CD4-positive, CD25-positive, alpha-beta regulatory T cell (primary cell): Measurements from ENCODE around the gene MYL5. TPM values are rescaled to one million over a fixed set of nuclear protein-coding genes. Genes with fewer than 3 reads are reported as not detected.

Source experiments
- ATAC-seq, 2 donors: fragments of 150-1000 bp; cut with Tn5 transposase; one replicate each; pipeline ENCODE4 v1.10.0; 2021; ENCODE audit warnings: low read depth in 2 of 2, moderate number of reproducible peaks in 2 of 2, moderate library complexity in 1 of 2
- DNase-seq, 3 donors: peaks; one replicate each; pipeline versions ENCODE4 v3.0.0 to v3.0.0-alpha.2; 2012 to 2022; ENCODE audit warnings: mixed read lengths in 1 of 3
- H3K27ac ChIP-seq: one replicate; pipeline ENCODE4 v1.7.0; 2013; ENCODE audit warnings: mild to moderate bottlenecking, low read length; ENCODE audit not compliant: insufficient read depth, poor library complexity, severe bottlenecking
- H3K27me3 ChIP-seq: one replicate; pipeline ENCODE4 v1.7.0; 2013; ENCODE audit warnings: low read length; ENCODE audit not compliant: control insufficient read depth, insufficient read depth
- H3K36me3 ChIP-seq: one replicate; pipeline ENCODE4 v1.7.0; 2013; ENCODE audit warnings: mild to moderate bottlenecking, low read length, moderate library complexity; ENCODE audit not compliant: control insufficient read depth, insufficient read depth
- H3K4me1 ChIP-seq: 2 replicates; pipeline ENCODE4 v1.7.0; 2013; ENCODE audit warnings: mild to moderate bottlenecking, low read length; ENCODE audit not compliant: insufficient read depth, control insufficient read depth, poor library complexity, severe bottlenecking
- H3K4me3 ChIP-seq: one replicate; pipeline ENCODE4 v1.7.0; 2013; ENCODE audit warnings: low read depth, mild to moderate bottlenecking, low read length, moderate library complexity
- H3K9me3 ChIP-seq, 2 experiments: 1 replicate in 1 of 2; 2 replicates in 1 of 2; pipeline ENCODE4 v1.7.0; 2013; ENCODE audit warnings: low read length in 2 of 2, mild to moderate bottlenecking in 1 of 2, moderate library complexity in 1 of 2; ENCODE audit not compliant: control insufficient read depth in 2 of 2
- H3K27ac Mint-ChIP-seq, 3 donors: one replicate each; pipeline ENCODE4 v1.8.0; 2020 to 2022; ENCODE audit warnings: mild to moderate bottlenecking in 3 of 3, mixed read lengths in 3 of 3, moderate library complexity in 2 of 3
- H3K27me3 Mint-ChIP-seq: one replicate; pipeline ENCODE4 v1.8.0; 2022; ENCODE audit warnings: mild to moderate bottlenecking, mixed read lengths
- H3K36me3 Mint-ChIP-seq: one replicate; pipeline ENCODE4 v1.8.0; 2020; ENCODE audit warnings: mixed read lengths
- H3K4me1 Mint-ChIP-seq, 4 donors: one replicate each; pipeline ENCODE4 v1.8.0; 2020 to 2022; ENCODE audit warnings: mixed read lengths in 4 of 4, mild to moderate bottlenecking in 1 of 4
- H3K4me3 Mint-ChIP-seq, 4 donors: one replicate each; pipeline ENCODE4 v1.8.0; 2020 to 2022; ENCODE audit warnings: mild to moderate bottlenecking in 4 of 4, mixed read lengths in 4 of 4, moderate library complexity in 3 of 4
- H3K9me3 Mint-ChIP-seq, 7 donors: one replicate each; pipeline ENCODE4 v1.8.0; 2020 to 2022; ENCODE audit warnings: mixed read lengths in 7 of 7, mild to moderate bottlenecking in 3 of 7, moderate library complexity in 2 of 7
- polyA plus RNA-seq, 4 donors: library from polyadenylated mRNA; unstranded; fragments of 300-500 nt; fragmentation: Illumina TruSeq; gene quantifications; one replicate each; pipeline ENCODE4 v1.2.3, GENCODE V29; 2021
- total RNA-seq: library from RNA; stranded (reverse); gene quantifications from one replicate; pipeline ENCODE4 v1.2.3, GENCODE V29; 2022

The MYL5 gene
- total and polyA plus RNA-seq, 5 donors from 2014 or later, result 3.3 to 13.9 (median 4.7) TPM

DNA sequence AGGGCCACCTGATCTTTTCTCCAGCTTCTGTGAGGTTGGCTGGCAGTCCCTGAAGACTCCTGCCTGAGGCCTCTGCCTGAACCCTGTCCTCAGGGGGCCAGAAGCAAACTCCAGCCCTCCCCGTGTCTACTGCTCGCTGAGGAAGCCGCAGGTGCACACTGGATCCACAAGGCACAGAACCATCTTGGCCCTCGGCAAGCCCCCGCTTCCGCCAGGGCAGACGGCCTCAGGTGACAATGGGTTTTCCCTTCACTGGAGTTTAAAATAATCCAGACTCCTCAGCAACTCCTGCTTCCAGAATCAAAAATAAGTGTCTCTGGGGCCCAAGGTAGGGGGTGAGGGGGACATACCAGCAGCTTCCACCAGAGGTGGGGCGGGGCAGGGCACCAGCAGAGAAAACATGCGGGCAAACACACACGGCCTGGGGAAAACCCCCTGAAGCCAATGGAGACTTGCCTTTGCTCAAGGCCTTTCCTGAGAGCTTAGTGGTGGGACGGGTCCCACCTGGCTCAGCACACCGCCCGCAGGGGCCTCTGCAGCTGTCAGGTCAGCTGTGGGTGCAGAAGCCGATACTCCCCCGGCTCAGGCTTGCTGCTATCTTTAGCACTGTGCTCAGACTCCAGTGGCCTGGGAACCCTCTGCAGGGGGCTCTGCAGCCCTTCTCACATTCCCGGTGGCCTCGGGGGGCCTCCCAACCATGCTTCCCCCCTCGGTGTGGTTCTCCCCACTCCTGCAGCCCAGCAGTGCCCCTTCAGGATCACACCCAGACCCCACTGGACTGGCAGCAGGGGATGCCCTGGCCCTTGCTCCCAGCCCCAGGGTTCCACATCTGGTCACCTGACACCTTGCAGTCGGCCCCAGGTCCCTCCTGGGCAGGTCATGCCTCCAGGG, 1.9 kb downstream of the MYL5 start:
- Histone ChIP-seq H3K9me3 (no peaks in the 10 kb centered on the region), H3K27me3 (no peaks in the 10 kb centered on the region), H3K27ac (no peak overlapping the region), H3K36me3 (peaks cover 14% of the 10 kb centered on the region), H3K4me3 (no peak overlapping the region), H3K4me1 (peaks cover 33% of the 10 kb centered on the region)
- H3K27ac Mint-ChIP-seq, result peak overlapping the region in 1 of 3 donors; percentile 32
- no peak for ATAC-seq
- H3K36me3 Mint-ChIP-seq, result peaks cover 4% of the 10 kb centered on the region
- peak overlapping the region; percentile 88 to 97 (median 90) for H3K4me3 Mint-ChIP-seq
- H3K4me1 Mint-ChIP-seq, result peaks cover 0 to 25% (median 0%) of the 10 kb centered on the region in 4 donors
- no peak for DNase-seq
- peaks cover 6% of the 10 kb centered on the region for H3K27me3 Mint-ChIP-seq
- no peaks in the 10 kb centered on the region for H3K9me3 Mint-ChIP-seq

DNA sequence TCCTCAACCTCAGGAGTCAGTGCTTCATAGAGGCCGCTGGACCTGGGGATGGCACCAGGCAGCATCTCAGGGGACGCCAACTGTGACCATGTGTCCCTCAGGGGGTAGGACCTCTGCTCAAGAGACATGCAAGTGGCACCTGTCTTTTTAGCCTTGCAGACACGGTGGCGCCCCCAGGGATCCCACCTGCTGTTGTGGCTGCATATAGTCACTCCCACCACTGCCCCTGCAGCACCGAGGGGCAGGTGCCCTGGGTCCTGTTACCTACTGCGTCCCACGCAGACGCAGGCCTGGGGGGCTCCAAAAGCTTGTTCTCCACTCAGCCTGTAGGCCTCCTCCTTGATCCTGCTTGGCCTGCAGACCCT, 2.5 kb downstream of the MYL5 start:
- Mint-ChIP-seq H3K27me3 (peaks cover 6% of the 10 kb centered on the region), H3K4me1 (peaks cover 0 to 25% (median 0%) of the 10 kb centered on the region in 4 donors), H3K9me3 (no peaks in the 10 kb centered on the region), H3K4me3 (peak overlapping the region in 3 of 4 donors; percentile 32 to 91 (median 88)), H3K36me3 (peaks cover 4% of the 10 kb centered on the region), H3K27ac (peak overlapping the region in 2 of 3 donors; percentile 32 to 55)
- H3K27ac ChIP-seq, result no peak overlapping the region
- peaks cover 33% of the 10 kb centered on the region for H3K4me1 ChIP-seq
- peaks cover 10% of the 10 kb centered on the region for H3K36me3 ChIP-seq
- ATAC-seq (no peak), DNase-seq (no peak)
- no peak overlapping the region for H3K4me3 ChIP-seq
- H3K9me3 ChIP-seq, result no peaks in the 10 kb centered on the region
- H3K27me3 ChIP-seq, result no peaks in the 10 kb centered on the region

- Histone ChIP-seq H3K27ac (no peak overlapping the region), H3K4me1 (peaks cover 33% of the 10 kb centered on the region), H3K9me3 (no peaks in the 10 kb centered on the region), H3K36me3 (peaks cover 2% of the 10 kb centered on the region), H3K4me3 (no peak overlapping the region), H3K27me3 (no peaks in the 10 kb centered on the region)
- H3K4me1 Mint-ChIP-seq, result peaks cover 0 to 27% (median 0%) of the 10 kb centered on the region in 4 donors
- H3K36me3 Mint-ChIP-seq, result no peaks in the 10 kb centered on the region
- peak overlapping the region in 2 of 4 donors; percentile 13 to 50 for H3K4me3 Mint-ChIP-seq
- H3K27me3 Mint-ChIP-seq, result peaks cover 6% of the 10 kb centered on the region
- H3K9me3 Mint-ChIP-seq, result no peaks in the 10 kb centered on the region
- ATAC-seq (no peak), DNase-seq (no peak)
- H3K27ac Mint-ChIP-seq, result peak overlapping the region in 1 of 3 donors; percentile 71
Measured at GRCh38 chr4:677431-678293, 3.3 kb downstream of the MYL5 start.

DNA sequence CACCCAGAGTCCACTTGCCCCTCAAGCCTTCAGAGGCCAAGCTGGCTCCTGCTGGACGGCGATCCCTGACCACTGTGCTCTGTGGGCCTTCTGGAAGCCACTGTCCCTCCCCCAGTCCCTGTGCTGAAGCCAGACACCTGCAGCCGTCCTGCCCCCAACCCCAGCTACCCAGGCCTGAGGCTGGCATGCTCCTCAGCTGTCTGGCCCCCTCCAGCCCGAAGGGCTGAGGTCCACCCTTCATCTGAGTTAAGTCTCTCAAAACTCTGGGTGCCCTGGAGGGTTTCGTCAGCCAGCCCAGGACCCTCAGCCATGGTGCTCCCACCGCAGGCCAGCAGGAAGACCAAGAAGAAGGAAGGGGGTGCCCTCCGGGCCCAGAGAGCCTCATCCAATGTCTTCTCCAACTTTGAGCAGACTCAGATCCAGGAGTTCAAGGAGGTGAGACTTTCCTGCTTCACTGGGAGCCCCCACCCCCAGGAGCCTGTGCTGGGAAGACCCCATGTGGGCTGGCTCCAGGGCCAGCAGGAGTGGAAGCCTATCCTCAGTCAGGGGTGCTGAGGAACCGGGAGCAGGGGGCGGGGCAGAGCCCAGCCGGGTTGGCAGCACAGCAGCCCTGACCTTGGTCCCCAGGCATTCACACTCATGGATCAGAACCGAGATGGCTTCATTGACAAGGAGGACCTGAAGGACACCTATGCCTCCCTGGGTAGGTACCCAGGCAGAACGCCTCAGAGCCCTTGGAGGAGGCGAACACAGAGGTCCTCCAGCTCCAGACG, 4.2 kb downstream of the MYL5 start:
- Mint-ChIP-seq H3K27ac (no peak overlapping the region), H3K9me3 (no peaks in the 10 kb centered on the region), H3K4me3 (peak overlapping the region in 2 of 4 donors; percentile 50 to 61), H3K4me1 (peaks cover 0 to 21% (median 0%) of the 10 kb centered on the region in 4 donors), H3K27me3 (peaks cover 6% of the 10 kb centered on the region), H3K36me3 (no peaks in the 10 kb centered on the region)
- Histone ChIP-seq H3K4me3 (no peak overlapping the region), H3K4me1 (peaks cover 29% of the 10 kb centered on the region), H3K36me3 (no peaks in the 10 kb centered on the region), H3K27ac (no peak overlapping the region), H3K27me3 (no peaks in the 10 kb centered on the region), H3K9me3 (no peaks in the 10 kb centered on the region)
- ATAC-seq, result no peak
- DNase-seq, result no peak

DNA sequence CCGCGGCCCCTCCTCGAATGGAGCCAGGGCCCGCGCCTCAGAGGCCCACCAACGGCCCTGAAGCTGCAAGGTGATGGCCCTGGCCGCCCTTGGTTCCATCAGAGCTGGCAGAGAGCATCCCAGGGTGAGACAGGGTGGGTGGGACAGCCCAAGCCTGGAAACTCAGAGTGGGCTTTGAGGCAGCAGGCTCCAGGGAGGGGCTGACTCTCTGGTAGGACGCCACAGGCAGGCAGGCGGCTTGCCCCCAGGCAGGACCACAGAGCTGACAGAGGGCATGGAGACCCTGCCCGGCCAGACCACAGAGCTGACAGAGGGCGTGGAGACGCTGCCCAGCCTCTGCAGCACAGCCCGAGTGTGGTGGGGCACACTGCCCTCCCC, 4.8 kb downstream of the MYL5 start:
- DNase-seq (no peak), ATAC-seq (no peak)
- Mint-ChIP-seq H3K4me1 (peaks cover 0 to 19% (median 0%) of the 10 kb centered on the region in 4 donors), H3K36me3 (no peaks in the 10 kb centered on the region), H3K9me3 (no peaks in the 10 kb centered on the region), H3K4me3 (no peak overlapping the region), H3K27me3 (peaks cover 6% of the 10 kb centered on the region), H3K27ac (no peak overlapping the region)
- H3K36me3 ChIP-seq, result no peaks in the 10 kb centered on the region
- no peaks in the 10 kb centered on the region for H3K9me3 ChIP-seq
- H3K27me3 ChIP-seq, result no peaks in the 10 kb centered on the region
- H3K4me1 ChIP-seq, result peaks cover 26% of the 10 kb centered on the region
- no peak overlapping the region for H3K27ac ChIP-seq
- no peak overlapping the region for H3K4me3 ChIP-seq

- H3K27ac ChIP-seq, result no peak overlapping the region
- no peak overlapping the region for H3K4me3 ChIP-seq
- no peaks in the 10 kb centered on the region for H3K9me3 ChIP-seq
- H3K4me3 Mint-ChIP-seq, result peak overlapping the region in 1 of 4 donors; percentile 43
- H3K9me3 Mint-ChIP-seq, result no peaks in the 10 kb centered on the region
- no peaks in the 10 kb centered on the region for H3K36me3 ChIP-seq
- H3K4me1 ChIP-seq, result peaks cover 25% of the 10 kb centered on the region
- H3K27me3 ChIP-seq, result no peaks in the 10 kb centered on the region
- H3K27me3 Mint-ChIP-seq, result peaks cover 6% of the 10 kb centered on the region
- DNase-seq (no peak), ATAC-seq (no peak)
- H3K36me3 Mint-ChIP-seq, result no peaks in the 10 kb centered on the region
- peaks cover 0 to 16% (median 0%) of the 10 kb centered on the region in 4 donors for H3K4me1 Mint-ChIP-seq
- H3K27ac Mint-ChIP-seq, result no peak overlapping the region
Measured at GRCh38 chr4:679629-680028, 5.3 kb downstream of the MYL5 start.

DNA sequence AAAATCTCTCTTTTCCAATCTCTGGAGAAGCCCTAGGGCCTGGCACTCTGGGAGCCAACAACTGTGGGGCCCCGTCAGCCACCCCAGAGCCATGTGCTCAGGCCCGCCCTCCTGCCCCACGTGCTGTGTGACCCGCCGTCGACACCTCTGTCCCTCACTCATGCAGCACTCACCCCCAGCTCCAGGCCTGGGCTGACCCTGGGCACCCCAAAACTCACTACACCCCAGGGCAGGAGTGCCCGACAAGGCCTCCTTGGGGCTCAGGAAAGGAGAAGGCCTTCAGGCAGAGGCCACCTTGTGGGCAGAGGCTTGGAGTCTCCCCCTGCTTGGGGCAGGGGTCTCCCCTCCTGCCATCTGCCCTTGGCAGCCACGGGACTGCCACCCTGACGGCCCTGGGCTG, 5.7 kb downstream of the MYL5 start:
- no peaks in the 10 kb centered on the region for H3K9me3 ChIP-seq
- ATAC-seq (no peak), DNase-seq (no peak)
- H3K27me3 ChIP-seq, result no peaks in the 10 kb centered on the region
- H3K4me1 Mint-ChIP-seq, result peaks cover 0 to 17% (median under 1%) of the 10 kb centered on the region in 4 donors
- H3K27ac ChIP-seq, result no peak overlapping the region
- no peaks in the 10 kb centered on the region for H3K36me3 ChIP-seq
- peaks cover 21% of the 10 kb centered on the region for H3K4me1 ChIP-seq
- H3K4me3 Mint-ChIP-seq, result peak overlapping the region; percentile 52 to 88 (median 68)
- H3K9me3 Mint-ChIP-seq, result no peaks in the 10 kb centered on the region
- peak overlapping the region in 1 of 3 donors; percentile 17 for H3K27ac Mint-ChIP-seq
- no peaks in the 10 kb centered on the region for H3K36me3 Mint-ChIP-seq
- no peak overlapping the region for H3K4me3 ChIP-seq
- H3K27me3 Mint-ChIP-seq, result peaks cover 6% of the 10 kb centered on the region
